ENCODE data around the gene RPAP3.
A peak's percentile ranks its signal among the peaks of the same experiment; 100 is the strongest.
"Not testable (repeated sequence)": the region's sequence is repeated elsewhere in the genome, so short reads cannot be mapped to it uniquely, and the experiment has no call there.

The RPAP3 gene

GRCh38 chr12:47651368-47652254 is 54.2 kb downstream of the RPAP3 start:
- TF ChIP-seq CTCF (conservative IDR thresholded peaks at IDR 0.05; ENCODE audit: low read depth, low read length) = peak; percentile 71
- peak; percentile 13 for DNase-seq (ENCODE audit: low read depth)
- H3K4me3 ChIP-seq (ENCODE audit: low read length) = no peak overlapping the region

- no peak overlapping the region for H3K4me3 ChIP-seq (ENCODE audit: low read length)
- no peak for DNase-seq (ENCODE audit: low read depth)
- TF ChIP-seq CTCF (conservative IDR thresholded peaks at IDR 0.05; ENCODE audit: low read depth, low read length) = no peak
Measured at GRCh38 chr12:47650469-47650868, 55.4 kb downstream of the RPAP3 start.

- no peak for DNase-seq (ENCODE audit: low read depth)
- TF ChIP-seq CTCF (conservative IDR thresholded peaks at IDR 0.05; ENCODE audit: low read depth, low read length) = no peak
Measured at GRCh38 chr12:47649381-47649780, 56.4 kb downstream of the RPAP3 start.

GRCh38 chr12:47648056-47648579 is 57.7 kb downstream of the RPAP3 start:
- DNase-seq (ENCODE audit: low read depth) = no peak
- TF ChIP-seq CTCF (conservative IDR thresholded peaks at IDR 0.05; ENCODE audit: low read depth, low read length) = no peak
- no peak overlapping the region for H3K4me3 ChIP-seq (ENCODE audit: low read length)

More at GRCh38 chr12:47649381-47649780, 56.4 kb downstream of the RPAP3 start:
- no peak overlapping the region for H3K4me3 ChIP-seq (ENCODE audit: low read length)

- not testable (repeated sequence) for H3K4me3 ChIP-seq (ENCODE audit: low read length); DNase-seq (ENCODE audit: low read depth)
Measured at GRCh38 chr12:47642310-47642709, 63.5 kb downstream of the RPAP3 start.

- H3K4me3 ChIP-seq (ENCODE audit: low read length) = no peak overlapping the region
- DNase-seq (ENCODE audit: low read depth) = no peak
- peak; percentile 67 for TF ChIP-seq CTCF (conservative IDR thresholded peaks at IDR 0.05; ENCODE audit: low read depth, low read length)
Measured at GRCh38 chr12:47636908-47637780, 68.7 kb downstream of the RPAP3 start.

- not testable (repeated sequence) for DNase-seq (ENCODE audit: low read depth); H3K4me3 ChIP-seq (ENCODE audit: low read length)
Measured at GRCh38 chr12:47635770-47636169, 70.1 kb downstream of the RPAP3 start.
